ENCODE results near the gene PEX11A.

The PEX11A gene

GRCh38 chr15:89654847-89655805, 35.4 kb downstream of the PEX11A start, which contains the start of gene KIF7:
KIF7 (minus strand) TSS chr15:89655467; CDS start chr15:89652930, 2,537 bp downstream.
- DNase-seq = no peak

- DNase-seq = no peak
Measured at GRCh38 chr15:89654301-89654761, 36.2 kb downstream of the PEX11A start.

GRCh38 chr15:89653578-89653977, 37.0 kb downstream of the PEX11A start:
- no peak for DNase-seq

GRCh38 chr15:89652666-89653065, 37.9 kb downstream of the PEX11A start:
- DNase-seq = no peak

- DNase-seq = no peak
Measured at GRCh38 chr15:89652131-89652530, 38.4 kb downstream of the PEX11A start.

GRCh38 chr15:89649716-89650115, 40.8 kb downstream of the PEX11A start:
- no peak for DNase-seq

GRCh38 chr15:89649013-89649625, 41.4 kb downstream of the PEX11A start:
- DNase-seq = no peak

- no peak for DNase-seq
Measured at GRCh38 chr15:89648106-89649012, 42.2 kb downstream of the PEX11A start.

- DNase-seq = peak; percentile 49 to 54
Measured at GRCh38 chr15:89647191-89647851, 43.2 kb downstream of the PEX11A start.

GRCh38 chr15:89646416-89647141, 44.0 kb downstream of the PEX11A start:
- no peak for DNase-seq

GRCh38 chr15:89645680-89646079, 44.9 kb downstream of the PEX11A start:
- DNase-seq = no peak

- peak; percentile 69 to 89 for DNase-seq
Measured at GRCh38 chr15:89642106-89642505, 48.4 kb downstream of the PEX11A start.

GRCh38 chr15:89641053-89641452, 49.5 kb downstream of the PEX11A start:
- no peak for DNase-seq

GRCh38 chr15:89640245-89640644, 50.3 kb downstream of the PEX11A start:
- DNase-seq = no peak

GRCh38 chr15:89633585-89633984, 57.0 kb downstream of the PEX11A start:
- no peak for DNase-seq

GRCh38 chr15:89632563-89633430, 57.8 kb downstream of the PEX11A start:
- no peak for DNase-seq

- no peak for DNase-seq
Measured at GRCh38 chr15:89631902-89632264, 58.7 kb downstream of the PEX11A start.

All from SHP77 (cell line).